Measurements from ENCODE around the gene COL6A5. TPM values are rescaled to one million over a fixed set of nuclear protein-coding genes. Genes with fewer than 3 reads are reported as not detected.

Gene COL6A5, protein sequence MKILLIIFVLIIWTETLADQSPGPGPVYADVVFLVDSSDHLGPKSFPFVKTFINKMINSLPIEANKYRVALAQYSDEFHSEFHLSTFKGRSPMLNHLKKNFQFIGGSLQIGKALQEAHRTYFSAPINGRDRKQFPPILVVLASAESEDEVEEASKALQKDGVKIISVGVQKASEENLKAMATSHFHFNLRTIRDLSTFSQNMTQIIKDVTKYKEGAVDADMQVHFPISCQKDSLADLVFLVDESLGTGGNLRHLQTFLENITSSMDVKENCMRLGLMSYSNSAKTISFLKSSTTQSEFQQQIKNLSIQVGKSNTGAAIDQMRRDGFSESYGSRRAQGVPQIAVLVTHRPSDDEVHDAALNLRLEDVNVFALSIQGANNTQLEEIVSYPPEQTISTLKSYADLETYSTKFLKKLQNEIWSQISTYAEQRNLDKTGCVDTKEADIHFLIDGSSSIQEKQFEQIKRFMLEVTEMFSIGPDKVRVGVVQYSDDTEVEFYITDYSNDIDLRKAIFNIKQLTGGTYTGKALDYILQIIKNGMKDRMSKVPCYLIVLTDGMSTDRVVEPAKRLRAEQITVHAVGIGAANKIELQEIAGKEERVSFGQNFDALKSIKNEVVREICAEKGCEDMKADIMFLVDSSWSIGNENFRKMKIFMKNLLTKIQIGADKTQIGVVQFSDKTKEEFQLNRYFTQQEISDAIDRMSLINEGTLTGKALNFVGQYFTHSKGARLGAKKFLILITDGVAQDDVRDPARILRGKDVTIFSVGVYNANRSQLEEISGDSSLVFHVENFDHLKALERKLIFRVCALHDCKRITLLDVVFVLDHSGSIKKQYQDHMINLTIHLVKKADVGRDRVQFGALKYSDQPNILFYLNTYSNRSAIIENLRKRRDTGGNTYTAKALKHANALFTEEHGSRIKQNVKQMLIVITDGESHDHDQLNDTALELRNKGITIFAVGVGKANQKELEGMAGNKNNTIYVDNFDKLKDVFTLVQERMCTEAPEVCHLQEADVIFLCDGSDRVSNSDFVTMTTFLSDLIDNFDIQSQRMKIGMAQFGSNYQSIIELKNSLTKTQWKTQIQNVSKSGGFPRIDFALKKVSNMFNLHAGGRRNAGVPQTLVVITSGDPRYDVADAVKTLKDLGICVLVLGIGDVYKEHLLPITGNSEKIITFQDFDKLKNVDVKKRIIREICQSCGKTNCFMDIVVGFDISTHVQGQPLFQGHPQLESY (N-terminal part only)
- total RNA-seq (2016; rRNA removed; fragmentation: Illumina TruSeq; extraction: Trizol) (not detected in 2 replicates), polyA plus RNA-seq (2011; rRNA removed) (not detected in 2 replicates), polyA minus RNA-seq (2011; rRNA and poly(A)+ RNA removed; ENCODE audit: low replicate concordance) (0.02 TPM in 1 of 2 replicates, not detected in the other), Bru-seq, nascent RNA (not detected), BruChase-seq, experiment 1, labeled RNA remaining after a 6-hour chase (not detected), BruChase-seq, experiment 2, labeled RNA remaining after a 2-hour chase (percentile 1 among the genes with signal in this experiment)
- total RNA-seq (2016; cell fraction: cytosol; rRNA removed; fragmentation: Illumina TruSeq; extraction: Trizol; ENCODE audit: low read depth), result not detected in 2 replicates
- not detected in 2 replicates for total RNA-seq (2016; cell fraction: insoluble cytoplasmic fraction; rRNA removed; fragmentation: Illumina TruSeq; extraction: Trizol)
- not detected in 2 replicates for total RNA-seq (2016; cell fraction: membrane; rRNA removed; fragmentation: Illumina TruSeq; extraction: Trizol)
- not detected in 2 replicates for total RNA-seq (2016; cell fraction: nucleus; rRNA removed; fragmentation: Illumina TruSeq; extraction: Trizol)
- not detected in 2 replicates for polyA plus RNA-seq (2011; cell fraction: cytosol; rRNA removed)
- not detected in 2 replicates for polyA plus RNA-seq (2011; cell fraction: nucleus; rRNA removed)
- polyA plus RNA-seq (2012), result not detected in 2 replicates
- polyA plus RNA-seq (2016; cell fraction: cytosol; fragmentation: Illumina TruSeq; extraction: Trizol; ENCODE audit: low read depth), result not detected in 2 replicates
- not detected in 2 replicates for polyA plus RNA-seq (2016; cell fraction: insoluble cytoplasmic fraction; fragmentation: Illumina TruSeq; extraction: Trizol; ENCODE audit: low read depth)
- not detected in 2 replicates for polyA plus RNA-seq (2016; cell fraction: membrane; fragmentation: Illumina TruSeq; extraction: Trizol; ENCODE audit: low read depth)
- polyA plus RNA-seq (2016; cell fraction: nucleus; fragmentation: Illumina TruSeq; extraction: Trizol; ENCODE audit: insufficient read depth, low read depth), result not detected in 2 replicates
- polyA minus RNA-seq (2011; cell fraction: cytosol; rRNA and poly(A)+ RNA removed), result not detected in 2 replicates
- polyA minus RNA-seq (2011; cell fraction: nucleus; rRNA and poly(A)+ RNA removed), result not detected in 2 replicates
- long read RNA-seq, experiment 1, result 0 reads
- long read RNA-seq, experiment 2, result 0 reads

DNA sequence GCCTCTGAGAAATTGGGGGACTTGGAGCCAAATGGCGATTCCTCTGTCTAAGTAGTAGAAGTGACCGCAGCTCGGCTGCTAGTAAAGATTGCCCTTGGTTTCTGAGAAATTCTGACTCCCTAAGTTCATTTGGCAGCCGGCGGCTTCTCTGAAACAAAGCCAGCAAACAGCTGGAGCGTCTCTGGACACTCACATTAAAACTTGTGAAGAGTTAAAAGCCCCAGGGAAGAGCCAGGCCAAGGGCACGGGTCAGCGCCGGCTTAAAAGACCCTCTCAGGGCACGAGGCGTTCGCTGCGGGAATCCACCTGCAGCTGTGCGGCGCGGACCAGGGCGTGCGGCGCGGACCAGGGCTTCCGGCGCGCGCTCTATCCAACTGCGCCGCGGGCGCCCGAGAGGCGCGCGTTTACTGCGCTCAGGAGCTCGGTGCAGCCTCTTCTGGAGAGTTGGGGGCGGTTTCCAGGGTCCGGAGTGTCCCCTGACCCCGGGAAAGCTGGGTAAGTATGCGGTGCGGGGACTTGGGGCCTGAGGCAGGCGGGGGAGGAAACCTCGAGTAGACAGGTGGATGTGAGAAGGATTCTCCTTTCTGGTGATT lies at the start of gene COL6A5:
Gene COL6A5 (plus strand): TSS at position 186 of the 593 bp plus-strand sequence. CDS start 27,967 bp downstream, outside the sequence.
- Histone ChIP-seq H4K20me1 (ENCODE audit: insufficient read depth, low read length) (no peaks in the 10 kb centered on the region), H3K4me2 (ENCODE audit: low read depth, low read length) (no peak within 1 kb of the TSS), H3K79me2 (ENCODE audit: insufficient read depth, low read length) (no peaks in the 10 kb centered on the region), H3K9ac (ENCODE audit: insufficient read depth, low read depth, low read length) (no peak within 1 kb of the TSS), H3K36me3 (replicated peaks in 1 of 2; ENCODE audit: control insufficient read depth in 1 of 2, insufficient read depth in 2 of 2, low read length in 2 of 2) (no peaks in the 10 kb centered on the region), H3K27ac (ENCODE audit: extremely low read length, insufficient read depth, low read length) (no peak within 1 kb of the TSS), H3K9me3 (ENCODE audit: low read length) (no peaks in the 10 kb centered on the region), H3K4me3 (replicated peaks in 1 of 3; ENCODE audit: insufficient read depth in 1 of 3, low read depth in 2 of 3, low read length in 3 of 3) (no peak within 1 kb of the TSS), H3K4me1 (ENCODE audit: insufficient read depth, low read length) (no peaks in the 10 kb centered on the region), H3K27me3 (ENCODE audit: control insufficient read depth in 1 of 2, insufficient read depth in 2 of 2, low read length in 2 of 2) (peaks cover 0 to 15% of the 10 kb centered on the region in 2 experiments; a peak in 3 of 5 replicates), H2AFZ (ENCODE audit: low read length) (no peak within 1 kb of the TSS)
- no peak for FAIRE-seq
- DNase-seq (ENCODE audit: low spot score), result no peak
- POLR2A ChIA-PET, result no interaction called here
- CTCF ChIA-PET (ENCODE audit: low intra/inter-chr PET ratio, low total read pairs), result no interaction called here
- BruUV-seq (replicated peaks), result no TSS peak
- in situ Hi-C loops (cut with HindIII; ENCODE audit: extremely low pct_ligation_motif_present, low pct_unique_long_range_greater_than_20kb) (no loop called here), intact Hi-C loops (cut with micrococcal nuclease; ENCODE audit: unreplicated experiment) (no loop called here)
- TF ChIP-seq ZNF782 (CRISPR knock-in tag; IDR thresholded peaks at IDR 0.05; ENCODE audit: borderline replicate concordance), result no peak
- TF ChIP-seq BCL6 (CRISPR knock-in tag; IDR thresholded peaks at IDR 0.05), result no peak
- TF ChIP-seq KDM4B (CRISPR knock-in tag; IDR thresholded peaks at IDR 0.05), result no peak
- TF ChIP-seq, protein P1, sequence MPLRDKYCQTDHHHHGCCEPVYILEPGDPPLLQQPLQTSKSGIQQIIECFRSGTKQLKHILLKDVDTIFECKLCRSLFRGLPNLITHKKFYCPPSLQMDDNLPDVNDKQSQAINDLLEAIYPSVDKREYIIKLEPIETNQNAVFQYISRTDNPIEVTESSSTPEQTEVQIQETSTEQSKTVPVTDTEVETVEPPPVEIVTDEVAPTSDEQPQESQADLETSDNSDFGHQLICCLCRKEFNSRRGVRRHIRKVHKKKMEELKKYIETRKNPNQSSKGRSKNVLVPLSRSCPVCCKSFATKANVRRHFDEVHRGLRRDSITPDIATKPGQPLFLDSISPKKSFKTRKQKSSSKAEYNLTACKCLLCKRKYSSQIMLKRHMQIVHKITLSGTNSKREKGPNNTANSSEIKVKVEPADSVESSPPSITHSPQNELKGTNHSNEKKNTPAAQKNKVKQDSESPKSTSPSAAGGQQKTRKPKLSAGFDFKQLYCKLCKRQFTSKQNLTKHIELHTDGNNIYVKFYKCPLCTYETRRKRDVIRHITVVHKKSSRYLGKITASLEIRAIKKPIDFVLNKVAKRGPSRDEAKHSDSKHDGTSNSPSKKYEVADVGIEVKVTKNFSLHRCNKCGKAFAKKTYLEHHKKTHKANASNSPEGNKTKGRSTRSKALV (CRISPR knock-in tag; IDR thresholded peaks at IDR 0.05), result peak; percentile 65; the same call in 1 of the 2 replicates
- no peak for TF ChIP-seq RFX1 (IDR thresholded peaks at IDR 0.05)
- no peak for TF ChIP-seq CEBPB (IDR thresholded peaks at IDR 0.05; ENCODE audit: borderline replicate concordance, low read depth, low read length)
- TF ChIP-seq GFI1 (CRISPR knock-in tag; IDR thresholded peaks at IDR 0.05; ENCODE audit: borderline replicate concordance), result no peak
- no peak for TF ChIP-seq NFATC3 (CRISPR knock-in tag; IDR thresholded peaks at IDR 0.05)
- peak; percentile 30 for TF ChIP-seq HNRNPLL (IDR thresholded peaks at IDR 0.05; ENCODE audit: low read depth, low read length, poor library complexity, severe bottlenecking)
- no peak for TF ChIP-seq NPAS2 (CRISPR knock-in tag; IDR thresholded peaks at IDR 0.05; ENCODE audit: borderline replicate concordance)
- no peak for ATAC-seq
- WGBS (ENCODE audit: low lambda C conversion rate), result under 1% methylated on average over 9 of the region's 41 CpGs
